Gastroesophageal sphincter (tissue), 4 donors: ENCODE results near the gene SRSF9. TPM values are rescaled to one million over a fixed set of nuclear protein-coding genes. Genes with fewer than 3 reads are reported as not detected.
"Not testable (repeated sequence)": the region's sequence is repeated elsewhere in the genome, so short reads cannot be mapped to it uniquely, and the experiment has no call there.

ENCODE experiments used
- ATAC-seq: fragments of 150-250 bp; one replicate; pipeline ENCODE4 v1.9.1; 2016; ENCODE audit warnings: mild to moderate bottlenecking, moderate library complexity
- H3K27ac ChIP-seq, 4 donors: fragments of 200-600 bp; sonication (generic) in 3 of 4; 1 replicate in 3 of 4; 2 replicates in 1 of 4; pipeline ENCODE4 v1.5.1; 2016 to 2019
- H3K27me3 ChIP-seq: fragments of 200-600 bp; sonication (generic); one replicate; pipeline ENCODE4 v1.5.1; 2019
- H3K36me3 ChIP-seq, 2 donors: fragments of 200-600 bp; sonication (generic); one replicate each; pipeline ENCODE4 v1.5.1; 2019; ENCODE audit warnings: control low read depth in 1 of 2
- H3K4me1 ChIP-seq, 3 donors: fragments of 200-600 bp; sonication (generic); 1 replicate in 2 of 3; 2 replicates in 1 of 3; pipeline ENCODE4 v1.5.1; 2016 to 2019; ENCODE audit warnings: control low read depth in 2 of 3
- H3K4me3 ChIP-seq, 2 donors: fragments of 200-600 bp; sonication (generic); one replicate each; pipeline ENCODE4 v1.5.1; 2019; ENCODE audit warnings: mild to moderate bottlenecking in 1 of 2, moderate library complexity in 1 of 2
- H3K9me3 ChIP-seq, 3 donors: fragments of 200-600 bp; sonication (generic); one replicate each; pipeline ENCODE4 v1.5.1; 2017 to 2019; ENCODE audit warnings: control low read depth in 2 of 3
- EP300 ChIP-seq: sonication (generic); formaldehyde crosslinking; IDR thresholded peaks from one replicate; pipeline ENCODE4 v1.6.1; 2017; ENCODE audit warnings: antibody characterized with exemption, mild to moderate bottlenecking
- POLR2A ChIP-seq, 2 donors: fragments of 450-650 bp; IDR thresholded peaks; one replicate each; pipeline ENCODE4 v1.6.1; 2017; ENCODE audit warnings: antibody characterized with exemption in 2 of 2, mild to moderate bottlenecking in 2 of 2, moderate library complexity in 1 of 2
- POLR2AphosphoS5 ChIP-seq: sonication (generic); formaldehyde crosslinking; IDR thresholded peaks from one replicate; pipeline ENCODE4 v1.6.1; 2017; ENCODE audit warnings: antibody characterized with exemption
- WGBS, 2 donors: methylation state at CpG; one replicate each; pipeline ENCODE4 v1.1.5; 2018; ENCODE audit warnings: low coverage in 1 of 2; 5-methylcytosine and 5-hydroxymethylcytosine counted together
- total RNA-seq, 4 donors: library from RNA; depleted of rRNA; stranded (reverse); fragments of >200 nt; gene quantifications; one replicate each; pipeline ENCODE4 v1.1.0, GENCODE V29; 2016
- TF ChIP-seq, protein P1 (sequence below), 4 experiments: fragments of 200-600 bp in 2 of 4; fragments of 450-650 bp in 2 of 4; sonication (generic) in 1 of 4; IDR thresholded peaks; one replicate each; pipeline ENCODE4 v1.5.1; 2017 to 2019; ENCODE audit warnings: antibody characterized with exemption in 4 of 4, mild to moderate bottlenecking in 2 of 4, moderate library complexity in 2 of 4

The SRSF9 gene, protein sequence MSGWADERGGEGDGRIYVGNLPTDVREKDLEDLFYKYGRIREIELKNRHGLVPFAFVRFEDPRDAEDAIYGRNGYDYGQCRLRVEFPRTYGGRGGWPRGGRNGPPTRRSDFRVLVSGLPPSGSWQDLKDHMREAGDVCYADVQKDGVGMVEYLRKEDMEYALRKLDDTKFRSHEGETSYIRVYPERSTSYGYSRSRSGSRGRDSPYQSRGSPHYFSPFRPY
- 10 to 100 TPM; 46.2 to 63.2 (median 49.3) TPM for total RNA-seq

DNA sequence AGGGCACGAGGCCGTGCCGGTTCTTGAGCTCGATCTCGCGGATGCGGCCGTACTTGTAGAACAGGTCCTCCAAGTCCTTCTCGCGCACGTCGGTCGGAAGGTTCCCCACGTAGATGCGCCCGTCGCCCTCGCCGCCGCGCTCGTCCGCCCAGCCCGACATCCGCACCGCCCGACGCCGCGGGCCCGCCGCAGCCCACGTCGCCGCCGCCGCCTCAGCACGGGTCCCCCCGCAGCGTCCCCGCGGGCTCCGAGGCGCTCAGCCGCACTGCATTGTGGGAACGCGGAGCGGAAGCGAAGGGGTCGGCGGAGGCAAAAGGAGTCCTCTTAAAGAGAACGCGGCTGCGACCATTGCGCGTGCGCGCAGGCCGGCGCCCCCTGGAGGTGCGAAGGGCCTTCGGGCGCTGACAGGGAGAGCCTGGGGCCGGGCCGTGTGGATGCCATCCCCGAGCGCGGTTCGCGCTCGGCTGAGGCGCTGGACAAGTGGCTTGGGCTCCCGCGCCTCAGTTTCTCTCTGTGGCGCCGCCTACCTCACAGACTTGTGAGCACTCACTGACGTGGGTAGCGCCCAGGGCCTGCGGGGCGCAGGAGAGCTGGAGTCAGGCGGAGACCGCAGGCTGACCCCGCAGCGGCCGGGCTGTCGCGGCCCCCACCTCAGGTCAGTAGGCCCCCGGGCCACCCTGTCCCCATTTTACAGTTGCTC lies at the start of gene SRSF9:
SRSF9 (minus strand) TSS at position 299 of the 700 bp plus-strand sequence; CDS start at position 160, 139 bp downstream.
- TF ChIP-seq POLR2A (IDR thresholded peaks at IDR 0.05): peak; percentile 73 to 81
- peak; percentile 85 for TF ChIP-seq POLR2AphosphoS5
- no peak for TF ChIP-seq EP300
- TF ChIP-seq, protein P1, sequence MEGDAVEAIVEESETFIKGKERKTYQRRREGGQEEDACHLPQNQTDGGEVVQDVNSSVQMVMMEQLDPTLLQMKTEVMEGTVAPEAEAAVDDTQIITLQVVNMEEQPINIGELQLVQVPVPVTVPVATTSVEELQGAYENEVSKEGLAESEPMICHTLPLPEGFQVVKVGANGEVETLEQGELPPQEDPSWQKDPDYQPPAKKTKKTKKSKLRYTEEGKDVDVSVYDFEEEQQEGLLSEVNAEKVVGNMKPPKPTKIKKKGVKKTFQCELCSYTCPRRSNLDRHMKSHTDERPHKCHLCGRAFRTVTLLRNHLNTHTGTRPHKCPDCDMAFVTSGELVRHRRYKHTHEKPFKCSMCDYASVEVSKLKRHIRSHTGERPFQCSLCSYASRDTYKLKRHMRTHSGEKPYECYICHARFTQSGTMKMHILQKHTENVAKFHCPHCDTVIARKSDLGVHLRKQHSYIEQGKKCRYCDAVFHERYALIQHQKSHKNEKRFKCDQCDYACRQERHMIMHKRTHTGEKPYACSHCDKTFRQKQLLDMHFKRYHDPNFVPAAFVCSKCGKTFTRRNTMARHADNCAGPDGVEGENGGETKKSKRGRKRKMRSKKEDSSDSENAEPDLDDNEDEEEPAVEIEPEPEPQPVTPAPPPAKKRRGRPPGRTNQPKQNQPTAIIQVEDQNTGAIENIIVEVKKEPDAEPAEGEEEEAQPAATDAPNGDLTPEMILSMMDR (IDR thresholded peaks at IDR 0.05): peak; percentile 86 to 94 (median 91)
- H3K27me3 ChIP-seq: no peaks in the 10 kb centered on the region
- peak; percentile 96 for ATAC-seq
- peak within 1 kb of the TSS; percentile 83 to 86 for H3K4me3 ChIP-seq
- no peaks in the 10 kb centered on the region for H3K9me3 ChIP-seq
- WGBS, 2 donors: no CpG with 5 or more reads among the region's 88 CpGs
- H3K36me3 ChIP-seq: peaks cover 0 to 24% of the 10 kb centered on the region in 2 donors
- peak within 1 kb of the TSS; percentile 82 to 96 (median 92) for H3K27ac ChIP-seq
- H3K4me1 ChIP-seq: peaks cover 0 to 56% (median 25%) of the 10 kb centered on the region in 3 donors

DNA sequence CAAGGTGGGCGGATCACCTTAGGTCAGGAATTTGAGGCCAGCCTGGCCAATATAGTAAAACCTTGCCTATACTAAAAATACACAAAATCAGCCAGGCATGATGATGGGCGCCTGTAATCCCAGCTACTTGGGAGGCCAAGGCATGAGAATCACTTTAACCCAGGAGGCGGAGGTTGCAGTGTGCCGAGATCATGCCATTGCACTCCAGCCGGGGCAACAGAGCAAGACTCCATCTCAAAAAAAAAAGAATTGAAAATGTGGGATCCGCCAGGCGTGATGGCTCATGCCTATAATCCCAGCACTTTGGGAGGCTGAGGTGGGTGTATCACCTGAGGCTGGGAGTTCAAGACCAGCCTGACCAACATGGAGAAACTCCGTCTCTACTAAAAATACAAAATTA lies 49.8 kb upstream of the SRSF9 start:
- H3K36me3 ChIP-seq: peaks cover 0 to 80% of the 10 kb centered on the region in 2 donors
- H3K4me3 ChIP-seq, H3K9me3 ChIP-seq, H3K4me1 ChIP-seq, ATAC-seq, H3K27me3 ChIP-seq, H3K27ac ChIP-seq: not testable (repeated sequence)
- WGBS, 2 donors: 87 to 98% methylated on average over 5 to 6 of the region's 8 CpGs

DNA sequence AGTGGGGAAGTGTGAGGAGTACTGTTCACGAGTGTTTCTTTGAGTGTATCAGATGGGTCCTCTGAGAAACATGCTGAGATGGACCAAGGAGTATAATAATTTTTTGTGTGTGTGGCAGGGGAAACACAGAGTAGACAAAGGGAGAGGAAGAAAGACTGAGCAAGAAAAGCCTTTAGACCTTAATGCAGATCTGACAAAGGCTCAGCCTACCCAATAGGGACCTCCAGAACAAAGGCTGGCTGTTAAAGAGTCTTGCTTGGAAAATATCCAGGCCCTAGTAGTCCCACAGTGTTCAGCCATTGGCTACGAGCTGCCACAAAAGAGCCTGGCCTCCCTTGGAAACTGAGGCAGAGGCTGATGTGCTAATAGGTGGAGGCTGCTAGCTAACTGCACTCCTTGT lies 45.9 kb upstream of the SRSF9 start:
- Histone ChIP-seq H3K27me3 (no peaks in the 10 kb centered on the region), H3K27ac (no peak overlapping the region), H3K9me3 (no peaks in the 10 kb centered on the region), H3K4me1 (no peaks in the 10 kb centered on the region), H3K4me3 (no peak overlapping the region), H3K36me3 (peaks cover 0 to 86% of the 10 kb centered on the region in 2 donors)
- no peak for ATAC-seq
- TF ChIP-seq EP300: no peak
- TF ChIP-seq POLR2AphosphoS5: no peak
- TF ChIP-seq, protein P1 (IDR thresholded peaks at IDR 0.05): no peak
- TF ChIP-seq POLR2A (IDR thresholded peaks at IDR 0.05): no peak
- 86 to 100% methylated on average over 1 to 2 of the region's 2 CpGs for WGBS, 2 donors

DNA sequence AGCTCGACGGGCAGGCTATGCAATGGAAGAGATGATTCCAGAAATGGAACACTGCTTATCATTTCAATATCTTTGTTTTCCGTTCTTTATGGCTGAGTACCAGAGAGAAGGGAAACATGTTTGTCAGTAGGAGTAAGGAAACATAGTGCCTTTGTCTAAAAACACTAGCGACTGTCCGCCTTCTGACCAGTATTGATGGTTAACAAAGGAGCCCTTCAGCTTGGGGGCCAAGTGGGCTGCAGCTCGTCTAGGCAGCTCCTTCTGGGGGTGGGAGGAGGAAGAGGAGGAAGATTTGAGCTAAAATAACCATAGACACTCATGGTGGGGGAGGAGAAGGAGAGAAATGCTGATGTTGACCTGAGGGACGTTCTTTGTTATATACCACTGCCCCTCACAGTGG lies 44.5 kb upstream of the SRSF9 start:
- TF ChIP-seq EP300: no peak
- TF ChIP-seq, protein P1 (IDR thresholded peaks at IDR 0.05): no peak
- TF ChIP-seq POLR2A (IDR thresholded peaks at IDR 0.05): no peak
- TF ChIP-seq POLR2AphosphoS5: no peak
- Histone ChIP-seq H3K4me1 (no peaks in the 10 kb centered on the region), H3K36me3 (peaks cover 0 to 91% of the 10 kb centered on the region in 2 donors), H3K9me3 (no peaks in the 10 kb centered on the region), H3K4me3 (no peak overlapping the region), H3K27ac (no peak overlapping the region), H3K27me3 (no peaks in the 10 kb centered on the region)
- 69 to 72% methylated on average over 7 of the region's 7 CpGs for WGBS, 2 donors
- no peak for ATAC-seq

DNA sequence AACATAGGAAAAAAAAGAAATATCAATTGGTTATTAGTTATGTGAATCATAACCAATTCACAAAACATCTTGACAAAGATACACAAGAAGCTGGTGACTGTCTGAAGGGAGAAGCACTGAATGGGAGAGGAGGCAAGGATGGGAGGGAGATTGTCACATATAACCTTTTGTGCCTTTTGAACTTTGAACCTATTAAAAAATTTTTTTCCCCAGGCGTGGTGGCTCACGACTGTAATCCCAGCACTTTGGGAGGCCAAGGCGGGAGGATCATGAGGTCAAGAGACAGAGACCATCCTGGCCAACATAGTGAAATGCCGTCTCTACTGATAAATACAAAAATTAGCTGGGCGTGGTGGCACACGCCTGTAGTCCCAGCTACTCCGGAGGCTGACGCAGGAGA lies 39.0 kb upstream of the SRSF9 start:
- no peak overlapping the region for H3K4me3 ChIP-seq
- WGBS, 2 donors: 83 to 85% methylated on average over 2 to 7 of the region's 8 CpGs
- no peaks in the 10 kb centered on the region for H3K9me3 ChIP-seq
- peaks cover 0 to 93% of the 10 kb centered on the region in 2 donors for H3K36me3 ChIP-seq
- ATAC-seq: no peak
- H3K4me1 ChIP-seq: no peaks in the 10 kb centered on the region
- no peak for TF ChIP-seq EP300
- TF ChIP-seq, protein P1 (IDR thresholded peaks at IDR 0.05): no peak
- TF ChIP-seq POLR2A (IDR thresholded peaks at IDR 0.05): no peak
- TF ChIP-seq POLR2AphosphoS5: no peak
- H3K27ac ChIP-seq: no peak overlapping the region
- no peaks in the 10 kb centered on the region for H3K27me3 ChIP-seq
